GM12872 (cell line): ENCODE results near the gene RASEF.

Source experiments
- CTCF ChIP-seq: IDR thresholded peaks from 3 replicates; pipeline ENCODE4 v1.5.1; 2011; ENCODE audit warnings: low read depth, mild to moderate bottlenecking, low read length, moderate library complexity; ENCODE audit not compliant: insufficient read depth

RASEF gene

GRCh38 chr9:83065233-83065632, 2.3 kb upstream of the RASEF start:
- no peak for TF ChIP-seq CTCF

GRCh38 chr9:83061990-83062650, 822 bp downstream of the RASEF start:
- TF ChIP-seq CTCF, result no peak

- TF ChIP-seq CTCF, result no peak
Measured at GRCh38 chr9:83061036-83061435, 1.9 kb downstream of the RASEF start.

GRCh38 chr9:83060556-83060955, 2.4 kb downstream of the RASEF start:
- TF ChIP-seq CTCF, result no peak

- no peak for TF ChIP-seq CTCF
Measured at GRCh38 chr9:83059417-83059816, 3.5 kb downstream of the RASEF start.

GRCh38 chr9:83056911-83057310, 6.0 kb downstream of the RASEF start:
- TF ChIP-seq CTCF, result no peak

- TF ChIP-seq CTCF, result no peak
Measured at GRCh38 chr9:83056174-83056573, 6.8 kb downstream of the RASEF start.
